B cell (primary cell): Measurements from ENCODE around the gene ABHD17B.

Source experiments
- CTCF ChIP-seq: fragments of 200-600 bp; IDR thresholded peaks from one replicate; pipeline ENCODE4 v1.8.0; 2022; ENCODE audit warnings: antibody characterized with exemption, mild to moderate bottlenecking
- EZH2 ChIP-seq: IDR thresholded peaks from 2 replicates; pipeline ENCODE4 v1.6.1; 2012; ENCODE audit warnings: borderline replicate concordance, low read depth, mild to moderate bottlenecking, moderate library complexity, low read length; ENCODE audit not compliant: insufficient read depth, poor library complexity, severe bottlenecking

- no peak for TF ChIP-seq CTCF
- TF ChIP-seq EZH2: no peak
Observed at GRCh38 chr9:71839668-71840067, 71.3 kb downstream of the ABHD17B start.
